Measurements from ENCODE around the gene CLNS1A.
"Not testable (repeated sequence)": the region's sequence is repeated elsewhere in the genome, so short reads cannot be mapped to it uniquely, and the experiment has no call there.

The CLNS1A gene, protein sequence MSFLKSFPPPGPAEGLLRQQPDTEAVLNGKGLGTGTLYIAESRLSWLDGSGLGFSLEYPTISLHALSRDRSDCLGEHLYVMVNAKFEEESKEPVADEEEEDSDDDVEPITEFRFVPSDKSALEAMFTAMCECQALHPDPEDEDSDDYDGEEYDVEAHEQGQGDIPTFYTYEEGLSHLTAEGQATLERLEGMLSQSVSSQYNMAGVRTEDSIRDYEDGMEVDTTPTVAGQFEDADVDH

DNA sequence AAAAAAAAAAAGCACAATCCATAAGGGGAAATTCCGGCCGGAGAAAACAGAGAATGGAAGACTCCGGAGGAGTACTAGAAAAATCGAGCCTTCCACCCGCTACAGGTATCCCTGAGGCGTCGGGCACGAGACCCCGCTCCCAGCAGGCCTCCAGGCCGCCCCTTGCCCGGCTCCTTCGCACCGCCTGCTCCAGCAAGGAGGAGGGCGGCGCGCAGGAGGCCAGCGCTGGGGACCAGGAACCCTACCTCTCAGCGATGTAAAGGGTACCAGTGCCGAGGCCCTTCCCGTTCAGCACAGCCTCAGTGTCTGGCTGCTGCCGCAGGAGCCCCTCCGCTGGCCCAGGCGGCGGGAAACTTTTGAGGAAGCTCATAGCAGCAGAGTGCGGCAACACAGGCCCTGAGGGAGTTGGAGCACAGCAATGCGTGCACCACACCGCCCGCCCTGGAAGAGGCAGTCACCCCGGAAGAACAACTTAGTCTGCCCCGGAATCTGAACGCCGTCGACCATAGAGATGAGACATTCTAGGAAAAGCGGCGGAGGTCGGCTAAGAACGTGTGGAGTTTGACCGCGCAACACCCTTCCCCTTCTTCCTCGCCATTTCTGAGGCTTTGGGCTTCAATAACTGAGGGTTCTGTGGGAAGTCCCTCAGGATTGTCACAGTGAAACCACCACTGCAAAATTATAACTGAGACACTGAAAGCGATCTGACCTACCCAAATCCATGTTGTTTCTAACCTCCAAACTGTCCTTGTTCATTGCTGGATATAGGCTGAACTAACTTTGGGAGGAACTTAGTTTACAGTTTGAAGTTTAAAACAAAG is at the start of gene CLNS1A:
Gene CLNS1A, minus strand, starts transcription at position 450 of the 821 bp plus-strand sequence. Its CDS starts 80 bp downstream, at position 370.
- DNase-seq (ENCODE audit: low read depth in 2 of 2) = peak; percentile 51 to 70

DNA sequence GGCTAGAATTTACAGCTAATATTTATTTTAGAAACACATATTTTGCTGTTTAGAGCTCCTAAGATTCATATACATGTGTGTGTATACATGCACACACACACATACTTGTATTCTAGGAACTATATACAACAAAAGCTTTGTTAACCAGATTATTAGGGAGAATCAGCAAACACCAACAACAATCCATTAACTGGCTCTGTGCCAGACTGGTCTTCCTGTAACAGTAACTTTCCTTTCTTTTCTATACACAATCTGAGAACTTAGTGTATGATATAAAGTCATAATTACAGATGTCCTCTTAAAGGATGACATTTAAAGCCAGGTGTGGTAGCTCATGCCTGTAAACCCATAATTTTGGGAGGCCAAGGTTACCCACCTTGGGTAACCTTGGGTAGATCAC is 49.5 kb upstream of the CLNS1A start:
- no peak for DNase-seq (ENCODE audit: low read depth in 2 of 2)

- no peak for DNase-seq (ENCODE audit: low read depth in 2 of 2)
Observed at GRCh38 chr11:77677138-77677537, 39.5 kb upstream of the CLNS1A start.

- no peak for DNase-seq (ENCODE audit: low read depth in 2 of 2)
Observed at GRCh38 chr11:77672264-77672663, 34.7 kb upstream of the CLNS1A start.

- DNase-seq (ENCODE audit: low read depth in 2 of 2) = no peak
Observed at GRCh38 chr11:77669848-77670511, 32.4 kb upstream of the CLNS1A start.

- no peak for DNase-seq (ENCODE audit: low read depth in 2 of 2)
Observed at GRCh38 chr11:77668760-77669159, 31.2 kb upstream of the CLNS1A start.

- DNase-seq (ENCODE audit: low read depth in 2 of 2) = no peak
Observed at GRCh38 chr11:77665240-77665965, 27.8 kb upstream of the CLNS1A start.

GRCh38 chr11:77661670-77662069 is 24.1 kb upstream of the CLNS1A start:
- no peak for DNase-seq (ENCODE audit: low read depth in 2 of 2)

DNA sequence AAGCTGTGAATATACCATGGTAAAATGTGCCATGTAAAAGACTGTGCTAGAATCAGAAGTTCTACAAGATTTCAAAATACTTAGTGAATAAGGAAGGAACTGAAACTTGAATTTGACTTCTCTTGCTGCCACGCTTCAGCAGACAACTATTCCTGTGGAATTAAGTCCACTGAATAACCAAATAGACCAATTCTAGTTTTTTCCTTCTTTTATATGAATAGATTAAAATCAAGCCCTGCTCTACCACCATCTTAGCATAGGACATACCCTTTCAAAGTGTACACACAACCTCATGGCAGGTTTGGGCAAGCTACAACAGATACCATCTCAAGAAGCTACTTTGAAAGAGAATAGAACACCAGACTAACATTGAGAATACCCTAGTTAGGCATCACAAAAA is 23.4 kb upstream of the CLNS1A start:
- DNase-seq (ENCODE audit: low read depth in 2 of 2) = no peak

GRCh38 chr11:77658213-77659013 is 20.8 kb upstream of the CLNS1A start:
- no peak for DNase-seq (ENCODE audit: low read depth in 2 of 2)

GRCh38 chr11:77656362-77656761 is 18.8 kb upstream of the CLNS1A start:
- DNase-seq (ENCODE audit: low read depth in 2 of 2) = no peak

- no peak for DNase-seq (ENCODE audit: low read depth in 2 of 2)
Observed at GRCh38 chr11:77654770-77655434, 17.3 kb upstream of the CLNS1A start.

DNA sequence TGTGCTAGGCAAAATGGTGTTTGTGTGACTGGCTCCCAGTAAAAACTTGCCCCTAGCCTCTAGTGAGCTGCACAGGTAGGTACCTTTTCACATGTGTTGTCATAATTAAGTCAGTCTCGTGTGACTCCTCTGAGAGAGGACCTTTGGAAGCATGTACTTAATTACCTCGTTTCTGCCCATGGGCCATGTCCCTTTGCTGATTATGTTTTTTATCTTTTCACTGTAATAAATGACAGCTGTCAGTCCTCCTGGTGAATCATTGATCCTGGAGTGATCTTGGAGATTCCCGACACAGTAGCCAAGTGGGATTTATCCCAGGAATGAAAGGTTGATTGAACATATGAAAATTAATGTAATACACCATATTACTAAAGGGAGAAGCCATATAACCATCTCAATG is 12.5 kb upstream of the CLNS1A start:
- no peak for DNase-seq (ENCODE audit: low read depth in 2 of 2)

- DNase-seq (ENCODE audit: low read depth in 2 of 2) = no peak
Observed at GRCh38 chr11:77647654-77648305, 10.2 kb upstream of the CLNS1A start.

DNA sequence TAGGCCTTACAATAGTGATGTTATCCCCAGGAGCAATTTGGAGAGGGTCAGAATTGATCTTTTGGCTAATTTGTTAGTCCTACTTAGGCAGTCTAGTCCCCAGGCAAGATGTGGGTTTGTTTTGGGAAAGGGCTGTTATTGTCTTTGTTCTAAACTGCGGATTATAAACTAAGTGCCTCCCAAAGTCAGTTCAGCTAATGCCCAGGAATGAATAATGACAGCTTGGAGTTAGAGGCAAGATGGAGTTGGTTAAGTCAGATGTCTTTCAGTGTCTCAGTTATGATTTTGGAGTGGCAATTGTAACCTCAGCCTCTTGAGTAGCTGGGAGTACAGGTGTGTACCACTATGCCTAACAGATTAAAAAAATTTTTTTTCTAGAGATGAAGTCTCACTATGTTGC is 7.3 kb upstream of the CLNS1A start:
- no peak for DNase-seq (ENCODE audit: low read depth in 2 of 2)

GRCh38 chr11:77642228-77642627 is 4.6 kb upstream of the CLNS1A start:
- DNase-seq (ENCODE audit: low read depth in 2 of 2) = no peak

GRCh38 chr11:77636731-77637344 is 756 bp downstream of the CLNS1A start:
- no peak for DNase-seq (ENCODE audit: low read depth in 2 of 2)

DNA sequence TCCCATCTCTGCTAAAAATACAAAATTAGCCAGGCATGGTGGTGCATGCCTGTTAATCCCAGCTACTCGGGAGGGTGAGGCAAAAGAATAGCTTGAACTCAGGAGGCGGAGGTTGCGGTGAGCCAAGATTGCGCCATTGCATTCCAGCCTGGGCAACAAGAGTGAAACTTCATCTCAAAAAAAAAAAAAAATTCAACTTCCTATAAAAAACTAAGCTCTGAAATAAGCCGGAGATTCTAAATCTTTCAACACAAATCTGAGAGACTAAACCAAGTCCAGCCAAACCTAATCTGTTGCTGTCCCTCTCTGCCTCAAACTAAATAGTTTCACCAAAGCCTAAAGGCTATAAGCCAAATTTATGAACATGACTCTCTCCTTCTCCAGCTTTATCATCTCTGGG is 3.7 kb downstream of the CLNS1A start:
- not testable (repeated sequence) for DNase-seq (ENCODE audit: low read depth in 2 of 2)

- no peak for DNase-seq (ENCODE audit: low read depth in 2 of 2)
Observed at GRCh38 chr11:77630157-77630710, 7.4 kb downstream of the CLNS1A start.

All from activated CD8-positive, alpha-beta memory T cell treated with anti-CD3 and anti-CD28 coated beads for 4 hours (primary cell).